ENCODE measurements around the gene LMX1A. TPM values are rescaled to one million over a fixed set of nuclear protein-coding genes. Genes with fewer than 3 reads are reported as not detected.

LMX1A gene
- not detected in 2 replicates for total RNA-seq

GRCh38 chr1:165355977-165356811 lies at the start of gene LMX1A:
Gene LMX1A (minus strand): TSS chr1:165356715. CDS start chr1:165355559, 1,156 bp downstream.

Other genes with a start within 250 kb of the LMX1A start
- gene RXRG, start 88.4 kb upstream of the LMX1A start, total RNA-seq, result not detected in 2 replicates
- not detected in 2 replicates for gene LRRC52, start 187.3 kb upstream of the LMX1A start, total RNA-seq

Measured in bronchus fibroblast of lung (primary cell).